OCI-LY7 (cell line): Measurements from ENCODE around the gene RNF7. TPM values are rescaled to one million over a fixed set of nuclear protein-coding genes. Genes with fewer than 3 reads are reported as not detected.

ENCODE experiments used
- BruUV-seq: library from RNA; stranded (reverse); fragments of 400-500 nt; replicated peaks from 2 replicates; lab custom pipeline; 2021; lab: Mats Ljungman, UMichigan
- CTCF ChIA-PET: fragments of 300-600 bp; sonication (Branson Sonifier 250); formaldehyde crosslinking; loops from one replicate; lab custom pipeline; 2022; ENCODE audit warnings: antibody characterized with exemption; ENCODE audit not compliant: unreplicated experiment; lab: Charles Lee
- POLR2A ChIA-PET: fragments of 300-600 bp; sonication (Branson Sonifier 250); formaldehyde crosslinking; loops from one replicate; lab custom pipeline; 2022; ENCODE audit warnings: antibody characterized with exemption; lab: Charles Lee
- DNase-seq: peaks from one replicate; pipeline ENCODE4 v3.0.0-alpha.2; 2015; ENCODE audit warnings: low spot score
- H2AFZ ChIP-seq: fragments of 200-600 bp; sonication (generic), shearing (Covaris generic); 2 replicates; pipeline ENCODE4 v1.6.1; 2014; ENCODE audit warnings: mild to moderate bottlenecking, antibody characterized with exemption, low read length, moderate library complexity
- H3K27ac ChIP-seq: fragments of 200-600 bp; sonication (generic); 2 replicates; pipeline ENCODE4 v1.5.1; 2014; ENCODE audit warnings: mixed run types, low read depth, mild to moderate bottlenecking, moderate library complexity, low read length, inconsistent platforms; ENCODE audit not compliant: poor library complexity, severe bottlenecking
- H3K36me3 ChIP-seq: fragments of 200-600 bp; sonication (generic); 2 replicates; pipeline ENCODE4 v1.6.1; 2014; ENCODE audit warnings: mild to moderate bottlenecking, antibody characterized with exemption, low read length, moderate library complexity, mixed read lengths; ENCODE audit not compliant: insufficient read depth
- H3K4me1 ChIP-seq: fragments of 200-600 bp; sonication (generic); 2 replicates; pipeline ENCODE4 v1.5.1; 2014; ENCODE audit warnings: mild to moderate bottlenecking, low read length; ENCODE audit not compliant: insufficient read depth, poor library complexity, severe bottlenecking
- H3K4me2 ChIP-seq: fragments of 200-600 bp; sonication (generic); 2 replicates; pipeline ENCODE4 v1.6.1; 2014; ENCODE audit warnings: mild to moderate bottlenecking, low read length
- H3K4me3 ChIP-seq: fragments of 200-600 bp; sonication (generic); 2 replicates; pipeline ENCODE4 v1.5.1; 2014; ENCODE audit warnings: mild to moderate bottlenecking, low read depth, low read length; ENCODE audit not compliant: poor library complexity, severe bottlenecking
- H3K79me2 ChIP-seq: fragments of 200-600 bp; sonication (generic); 2 replicates; pipeline ENCODE4 v1.6.1; 2016; ENCODE audit warnings: low read depth, mild to moderate bottlenecking, low read length, moderate library complexity, mixed read lengths; ENCODE audit not compliant: insufficient read depth
- H3K9me2 ChIP-seq: fragments of 200-600 bp; sonication (generic); 2 replicates; pipeline ENCODE4 v1.6.1; 2016; ENCODE audit warnings: mild to moderate bottlenecking, low read length, mixed read lengths; ENCODE audit not compliant: insufficient read depth
- H3K9me3 ChIP-seq: fragments of 200-600 bp; sonication (generic); 2 replicates; pipeline ENCODE4 v1.6.1; 2014; ENCODE audit warnings: mild to moderate bottlenecking, mixed run types, low read length, mixed read lengths
- H4K20me1 ChIP-seq: fragments of 200-600 bp; sonication (generic); 2 replicates; pipeline ENCODE4 v1.6.1; 2014; ENCODE audit warnings: mild to moderate bottlenecking, antibody characterized with exemption, low read length, moderate library complexity, mixed read lengths; ENCODE audit not compliant: insufficient read depth
- CTCF ChIP-seq: fragments of 200-600 bp; sonication (generic); conservative IDR thresholded peaks from 2 replicates; pipeline ENCODE4 v1.5.1; 2014; ENCODE audit warnings: mild to moderate bottlenecking, antibody characterized with exemption, low read length, moderate library complexity, mixed read lengths
- EZH2phosphoT487 ChIP-seq: fragments of 200-600 bp; sonication (generic); IDR thresholded peaks from 2 replicates; pipeline ENCODE4 v1.6.1; 2018; ENCODE audit warnings: low read depth, borderline replicate concordance, mild to moderate bottlenecking, mixed run types, antibody characterized with exemption, low read length, moderate library complexity, mixed read lengths
- intact Hi-C: fragments of 100-400 bp; cut with micrococcal nuclease; formaldehyde crosslinking; loops from one replicate; pipeline ENCODE4 v1.10.0; 2022; ENCODE audit not compliant: unreplicated experiment
- small RNA-seq: library from RNA; depleted of rRNA; stranded (forward); fragments of <200 nt; gene quantifications from one replicate; pipeline ENCODE3, GENCODE V24; 2014
- total RNA-seq, 2 experiments: library from RNA; depleted of rRNA in 1 of 2; stranded (reverse); fragments of >200 nt in 1 of 2; shearing (Covaris generic) in 1 of 2; gene quantifications; 2 replicates each; pipeline ENCODE4 v1.2.3, GENCODE V29; 2014 to 2022

The RNF7 gene
- total RNA-seq, 2 experiments from 2014 or later = 36.3 to 81.3 TPM

DNA sequence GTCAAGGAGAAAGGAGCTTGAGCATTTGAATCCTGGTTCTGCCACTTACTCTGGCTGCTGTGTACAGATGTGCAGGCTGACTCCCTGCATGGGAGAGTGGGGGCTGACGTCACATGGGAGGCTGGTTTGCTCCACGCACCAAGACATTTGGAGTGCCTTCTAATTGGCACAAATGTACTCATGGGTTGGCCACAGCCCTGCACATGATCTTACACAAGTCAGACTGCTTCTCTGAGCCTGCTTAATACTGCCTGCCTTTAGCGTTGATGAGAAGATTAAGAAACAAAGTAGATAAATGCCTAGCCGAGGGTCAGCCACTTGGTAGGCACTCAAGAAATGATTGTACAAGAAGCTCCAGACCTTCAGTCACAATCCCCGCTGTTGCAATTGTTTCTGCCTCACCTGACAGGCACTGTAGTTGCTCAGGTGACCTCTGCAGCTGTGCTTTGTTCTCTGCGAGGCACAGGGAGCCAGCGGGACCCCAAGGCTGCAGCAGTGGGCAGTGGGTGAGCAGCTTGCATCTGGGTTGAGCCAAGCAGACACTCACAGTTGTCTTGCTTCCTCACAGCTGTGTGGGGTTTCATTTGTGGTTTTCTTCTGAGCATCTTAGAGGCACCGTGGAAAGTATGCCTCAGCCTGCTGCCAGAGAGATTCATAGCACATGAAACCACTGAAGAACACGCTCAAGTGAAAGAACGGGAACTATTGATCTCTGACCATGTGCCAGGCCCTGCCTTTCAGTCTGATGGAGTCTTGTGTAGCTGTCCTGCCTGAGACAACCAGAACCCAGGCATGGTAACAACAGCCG lies 58.2 kb downstream of the RNF7 start:
- peak overlapping the region; percentile 79; the same call in 1 of the 2 replicates for H2AFZ ChIP-seq
- no peaks in the 10 kb centered on the region for H3K36me3 ChIP-seq
- H3K4me1 ChIP-seq = peaks cover 22% of the 10 kb centered on the region
- no peaks in the 10 kb centered on the region for H3K9me2 ChIP-seq
- peak; percentile 79 for DNase-seq
- ChIA-PET POLR2A (interaction anchor here (0.6 to 1.1 kb wide), 2 partner anchors 11 to 69 kb away, joined by 4 read pairs; no protein-coding TSS in a partner anchor), CTCF (no interaction called here)
- H3K4me2 ChIP-seq = peak overlapping the region; percentile 51
- TF ChIP-seq CTCF = no peak
- TF ChIP-seq EZH2phosphoT487 = no peak
- no TSS peak for BruUV-seq
- H3K27ac ChIP-seq = peak overlapping the region; percentile 26
- no peaks in the 10 kb centered on the region for H4K20me1 ChIP-seq
- H3K4me3 ChIP-seq = no peak overlapping the region
- no peaks in the 10 kb centered on the region for H3K79me2 ChIP-seq
- intact Hi-C loops = no loop called here
- H3K9me3 ChIP-seq = no peaks in the 10 kb centered on the region

Small RNA genes lying within 50 kb of the gene (small RNA-seq; reads per million reads assigned to genes)
- gene AC112771.1 = not detected

Other genes with a start within 250 kb of the RNF7 start
- 0.08 TPM in 1 of 2 replicates, not detected in the other for gene GRK7, start 25.1 kb downstream of the RNF7 start, total RNA-seq (2014; rRNA removed; shearing (Covaris generic))
- not detected in 2 replicates for gene GRK7, start 25.1 kb downstream of the RNF7 start, total RNA-seq (2022)
- 45.5 and 53.8 TPM in 2 replicates for gene ATP1B3, start 138.3 kb downstream of the RNF7 start, total RNA-seq (2014; rRNA removed; shearing (Covaris generic))
- gene ATP1B3, start 138.3 kb downstream of the RNF7 start, total RNA-seq (2022) = 133 and 136 TPM in 2 replicates